AG04449 (cell line): ENCODE data around the gene AFAP1.

Experiments used
- CTCF ChIA-PET: fragments of 350-600 bp; formaldehyde crosslinking; extraction: SDS; loops from one replicate; lab custom pipeline; 2021; ENCODE audit warnings: antibody characterized with exemption; lab: Yijun Ruan, JAX
- POLR2A ChIA-PET: fragments of 400-600, 350-600 bp; formaldehyde crosslinking; extraction: SDS; loops from one replicate; lab custom pipeline; 2020; ENCODE audit warnings: antibody characterized with exemption, inconsistent platforms; lab: Yijun Ruan, JAX
- DNase-seq: peaks from one replicate; pipeline ENCODE4 v3.0.0-alpha.2; 2010; ENCODE audit warnings: low read depth, low spot score
- H3K4me3 ChIP-seq: 2 replicates; pipeline ENCODE4 v1.5.1; 2011; ENCODE audit warnings: low read depth, mild to moderate bottlenecking, control low read depth, low read length
- CTCF ChIP-seq: IDR thresholded peaks from one replicate; pipeline ENCODE4 v1.5.1; 2011; ENCODE audit warnings: mild to moderate bottlenecking, moderate library complexity, low read length, control low read depth, inconsistent platforms; ENCODE audit not compliant: insufficient read depth; ENCODE audit errors: missing control alignments

Gene AFAP1

GRCh38 chr4:7802093-7802726 is 137.5 kb downstream of the AFAP1 start:
- no peak overlapping the region for H3K4me3 ChIP-seq
- no peak for DNase-seq
- ChIA-PET CTCF (interaction anchor here (0.6 to 13.3 kb wide), 38 partner anchors 8 to 214 kb away, joined by 3 to 193 read pairs (median 6); partner anchors contain the start of gene AFAP1), POLR2A (interaction anchor here (0.8 to 0.9 kb wide), 2 partner anchors 26 to 42 kb away, joined by 4 to 5 read pairs; no protein-coding TSS in a partner anchor)
- peak; percentile 93 for TF ChIP-seq CTCF

- ChIA-PET CTCF (interaction anchor here (0.6 to 13.3 kb wide), 32 partner anchors 9 to 215 kb away, joined by 3 to 193 read pairs (median 7); partner anchors contain the start of gene AFAP1), POLR2A (interaction anchor here (0.9 kb wide), 1 partner anchor 27 kb away, joined by 4 read pairs; no protein-coding TSS in a partner anchor)
- TF ChIP-seq CTCF, result no peak
- H3K4me3 ChIP-seq, result no peak overlapping the region
- no peak for DNase-seq
Measured at GRCh38 chr4:7801641-7802040, 138.0 kb downstream of the AFAP1 start.

- no peak for DNase-seq
- no peak for TF ChIP-seq CTCF
- ChIA-PET CTCF (interaction anchor here (0.5 to 13.3 kb wide), 17 partner anchors 8 to 610 kb away, joined by 3 to 193 read pairs (median 7); partner anchors contain the start of gene AFAP1), POLR2A (no interaction called here)
- H3K4me3 ChIP-seq, result no peak overlapping the region
Measured at GRCh38 chr4:7801001-7801400, 138.7 kb downstream of the AFAP1 start.

GRCh38 chr4:7800410-7800809 is 139.3 kb downstream of the AFAP1 start:
- POLR2A ChIA-PET, result no interaction called here
- no peak for DNase-seq
- no peak for TF ChIP-seq CTCF
- CTCF ChIA-PET, result interaction anchor here (0.5 to 13.3 kb wide), 13 partner anchors 8 to 609 kb away, joined by 3 to 193 read pairs (median 4); no protein-coding TSS in a partner anchor
- H3K4me3 ChIP-seq, result no peak overlapping the region

GRCh38 chr4:7799736-7800135 is 139.9 kb downstream of the AFAP1 start:
- no peak overlapping the region for H3K4me3 ChIP-seq
- no peak for TF ChIP-seq CTCF
- POLR2A ChIA-PET, result no interaction called here
- CTCF ChIA-PET, result interaction anchor here (0.7 to 13.3 kb wide), 10 partner anchors 7 to 187 kb away, joined by 3 to 193 read pairs (median 5); no protein-coding TSS in a partner anchor
- DNase-seq, result no peak

GRCh38 chr4:7799306-7799705 is 140.4 kb downstream of the AFAP1 start:
- CTCF ChIA-PET, result interaction anchor here (1.4 to 13.3 kb wide), 7 partner anchors 10 to 187 kb away, joined by 3 to 193 read pairs (median 6); no protein-coding TSS in a partner anchor
- POLR2A ChIA-PET, result interaction anchor here (0.6 kb wide), 1 partner anchor 180 kb away, joined by 3 read pairs; no protein-coding TSS in a partner anchor
- no peak for TF ChIP-seq CTCF
- no peak for DNase-seq
- H3K4me3 ChIP-seq, result no peak overlapping the region
